HG03159 (cell line): Measurements from ENCODE around the gene SEZ6.

Source experiments
- ATAC-seq: cut with Tn5 transposase; IDR thresholded peaks from one replicate; pipeline ENCODE4 v1.9.1; 2021; ENCODE audit warnings: mild to moderate bottlenecking, moderate library complexity; ENCODE audit not compliant: unreplicated experiment

Gene SEZ6

DNA sequence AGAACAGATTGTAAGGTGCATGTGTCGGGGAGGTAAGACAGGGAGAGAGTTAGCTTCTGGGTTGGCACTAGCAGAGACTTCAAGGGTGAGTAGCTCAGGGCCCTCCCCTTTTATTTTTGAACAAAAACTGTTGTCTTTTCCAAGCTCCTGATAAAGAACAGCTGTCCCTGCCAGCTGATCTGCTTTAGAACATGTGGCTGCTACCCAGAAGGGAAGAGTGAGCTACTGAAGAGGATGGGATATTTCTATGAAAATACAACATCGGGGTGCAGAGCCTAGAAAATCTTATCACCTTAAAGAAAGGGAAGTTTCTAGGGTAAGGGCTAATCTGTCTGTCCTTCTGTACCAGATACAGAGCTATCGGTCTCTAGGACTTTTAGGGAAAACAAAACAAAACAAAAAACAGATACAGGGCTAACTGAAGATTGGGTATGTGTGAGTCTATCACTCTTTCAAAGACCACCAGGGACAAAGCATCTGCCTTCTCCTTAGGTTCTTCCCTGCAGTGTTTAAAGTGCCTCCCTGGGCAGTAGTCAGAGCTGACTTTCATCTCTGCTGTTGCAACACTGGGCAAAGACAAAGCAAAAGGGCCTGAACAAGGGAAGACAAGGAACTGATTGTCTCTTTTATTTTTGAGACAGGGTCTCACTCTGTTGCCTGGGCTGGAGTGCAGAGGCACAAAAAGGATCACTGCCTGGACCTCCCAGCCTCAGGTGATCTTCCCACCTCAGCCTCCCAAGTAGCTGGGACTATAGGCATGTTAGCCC lies 97.9 kb downstream of the SEZ6 start:
- no peak for ATAC-seq

DNA sequence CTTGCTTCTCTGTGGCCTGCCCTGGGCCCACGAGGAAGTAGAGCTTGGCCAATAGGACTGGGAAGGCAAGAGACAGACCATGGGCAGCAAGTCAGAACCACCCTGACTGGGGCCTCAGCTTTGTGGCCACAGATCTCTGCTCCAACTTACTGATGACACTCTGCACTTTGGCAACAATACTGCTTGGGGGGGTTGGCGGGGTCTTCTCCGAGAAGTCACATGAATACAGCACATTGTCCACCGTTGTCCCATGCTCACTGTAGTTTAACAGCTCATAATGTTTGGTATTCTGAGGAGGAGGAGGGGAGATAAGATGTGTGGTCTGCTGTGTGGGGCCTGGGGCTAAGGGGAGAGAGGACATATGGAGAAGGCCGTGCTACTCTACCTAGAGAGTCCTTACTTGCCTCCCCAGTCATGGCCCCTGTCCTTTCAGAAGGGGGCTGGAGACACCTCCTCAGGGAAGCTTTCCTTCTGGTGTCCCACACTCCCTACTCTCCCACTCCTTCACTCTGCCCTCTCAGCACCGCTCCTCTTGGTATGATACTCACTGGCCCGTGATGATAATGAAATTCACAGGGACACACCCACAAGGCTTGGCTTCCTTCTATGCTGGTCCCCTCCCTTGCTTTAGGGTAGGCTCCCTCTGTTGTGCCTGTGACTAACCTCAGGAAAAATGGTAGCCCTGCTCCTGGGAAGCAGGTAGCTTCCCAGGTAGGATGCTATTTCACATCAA lies 99.0 kb downstream of the SEZ6 start:
- no peak for ATAC-seq

DNA sequence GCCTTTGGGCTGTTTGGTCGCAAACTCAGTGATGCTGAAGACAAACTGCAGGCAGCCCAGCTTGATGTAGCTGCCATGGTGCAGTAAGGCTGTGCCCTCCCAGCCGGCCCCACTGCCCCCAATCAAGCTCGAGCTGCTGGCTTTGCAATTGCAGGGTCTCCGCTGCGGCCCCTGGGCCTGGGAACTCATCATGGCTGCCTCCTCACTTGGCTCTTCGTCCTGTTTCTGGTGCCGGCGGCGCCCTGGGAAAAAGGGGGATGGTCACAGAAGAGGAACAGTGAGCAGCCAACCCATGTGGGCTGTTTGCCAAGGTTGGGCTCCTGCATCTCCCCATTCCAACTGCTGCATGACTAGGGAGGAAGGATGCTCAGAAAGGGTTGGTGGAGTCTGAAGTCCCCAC lies 99.6 kb downstream of the SEZ6 start:
- ATAC-seq = no peak
